K562 (cell line): ENCODE results near the gene BCAR3. TPM values are rescaled to one million over a fixed set of nuclear protein-coding genes. Genes with fewer than 3 reads are reported as not detected.
A peak's percentile ranks its signal among the peaks of the same experiment; 100 is the strongest.

ENCODE experiments used
- BRD4 ChIP-seq: fragments of 200-600 bp; sonication (generic); IDR thresholded peaks from 2 replicates; pipeline ENCODE4 v1.6.1; 2017; ENCODE audit warnings: inconsistent platforms
- CEBPB ChIP-seq: fragments of 450-650 bp; IDR thresholded peaks from 2 replicates; pipeline ENCODE4 v1.6.1; 2016; ENCODE audit warnings: missing genetic modification characterization, missing compliant biosample characterization
- PHB ChIP-seq: fragments of 250-450 bp; sonication (Bioruptor Pico); IDR thresholded peaks from 2 replicates; pipeline ENCODE4 v1.5.0; 2021
- SMC3 ChIP-seq: conservative IDR thresholded peaks from 2 replicates; pipeline ENCODE4 v1.6.1; 2011; ENCODE audit warnings: low read depth, low read length, improper control_type of control experiment; ENCODE audit not compliant: insufficient read depth
- SNIP1 ChIP-seq: fragments of 450-650 bp; IDR thresholded peaks from 2 replicates; pipeline ENCODE4 v1.7.1; 2017; ENCODE audit warnings: low read depth, mild to moderate bottlenecking
- SRSF3 ChIP-seq: fragments of 200-400 bp; formaldehyde crosslinking; IDR thresholded peaks from 2 replicates; pipeline ENCODE4 v1.6.1; 2016; ENCODE audit warnings: mild to moderate bottlenecking, low read length, moderate library complexity; ENCODE audit not compliant: insufficient read depth
- XRCC4 ChIP-seq: IDR thresholded peaks from one replicate; pipeline ENCODE4 v1.6.1; 2011; ENCODE audit not compliant: insufficient read depth, insufficient read length; ENCODE audit errors: extremely low read depth
- ZNF311 ChIP-seq: fragments of 250-450 bp; sonication (Bioruptor Pico); IDR thresholded peaks from 2 replicates; pipeline ENCODE4 v1.4.0; 2020; ENCODE audit warnings: mild to moderate bottlenecking, moderate library complexity
- ZNF41 ChIP-seq: fragments of 250-450 bp; sonication (Bioruptor Pico); conservative IDR thresholded peaks from 2 replicates; pipeline ENCODE4 v1.4.0; 2020; ENCODE audit warnings: mild to moderate bottlenecking
- polyA plus RNA-seq, 8 experiments: library from polyadenylated mRNA; depleted of rRNA in 4 of 8; stranded (reverse) in 5 of 8; unstranded in 3 of 8; fragments of >200 nt; fragmentation: Nextera tagmentation in 2 of 8; fragmentation: Illumina TruSeq in 1 of 8; extraction: Ambion mirVana in 2 of 8; extraction: Trizol in 1 of 8; gene quantifications; 2 replicates each; pipeline versions ENCODE4 v1.2.1 to v1.2.3, GENCODE V29; 2011 to 2014; ENCODE audit warnings: inconsistent platforms in 1 of 8, missing spikeins in 1 of 8
- total RNA-seq, 7 experiments: library from RNA; depleted of rRNA in 6 of 7; stranded (reverse); fragments of >200 nt in 6 of 7; fragmentation: Illumina TruSeq in 2 of 7; extraction: Trizol in 2 of 7; gene quantifications; 2 replicates each; pipeline versions ENCODE4 v1.2.1 to v1.2.3, GENCODE V29; 2011 to 2021; ENCODE audit warnings: low replicate concordance in 1 of 7
- TF ChIP-seq, protein P1 (sequence below): fragments of 450-650 bp; formaldehyde crosslinking; IDR thresholded peaks from 2 replicates; pipeline ENCODE4 v1.4.0; 2020; ENCODE audit warnings: mild to moderate bottlenecking
- TF ChIP-seq, protein P2 (sequence below): fragments of 450-650 bp; IDR thresholded peaks from one replicate; pipeline ENCODE4 v1.6.1; 2018; ENCODE audit warnings: mild to moderate bottlenecking, moderate library complexity; ENCODE audit not compliant: partially characterized antibody
- TF ChIP-seq, protein P3 (sequence below), 2 experiments: fragments of 200-800 bp in 1 of 2; sonication (Bioruptor generic) in 1 of 2; sonication (generic) in 1 of 2; formaldehyde crosslinking in 1 of 2; IDR thresholded peaks in 1 of 2; conservative IDR thresholded peaks in 1 of 2; 2 replicates each; pipeline versions ENCODE4 v1.5.0 to v1.6.1; 2016 to 2020; ENCODE audit warnings: missing compliant biosample characterization in 1 of 2, missing genetic modification characterization in 1 of 2, missing genetic modification reagents in 1 of 2

The BCAR3 gene
- total and polyA plus RNA-seq, 9 of the 15 experiments (the other 6 are each of a cell fraction or from before 2014, with no cell fraction given) = 1.8 to 6.3 (median 3.8) TPM

DNA sequence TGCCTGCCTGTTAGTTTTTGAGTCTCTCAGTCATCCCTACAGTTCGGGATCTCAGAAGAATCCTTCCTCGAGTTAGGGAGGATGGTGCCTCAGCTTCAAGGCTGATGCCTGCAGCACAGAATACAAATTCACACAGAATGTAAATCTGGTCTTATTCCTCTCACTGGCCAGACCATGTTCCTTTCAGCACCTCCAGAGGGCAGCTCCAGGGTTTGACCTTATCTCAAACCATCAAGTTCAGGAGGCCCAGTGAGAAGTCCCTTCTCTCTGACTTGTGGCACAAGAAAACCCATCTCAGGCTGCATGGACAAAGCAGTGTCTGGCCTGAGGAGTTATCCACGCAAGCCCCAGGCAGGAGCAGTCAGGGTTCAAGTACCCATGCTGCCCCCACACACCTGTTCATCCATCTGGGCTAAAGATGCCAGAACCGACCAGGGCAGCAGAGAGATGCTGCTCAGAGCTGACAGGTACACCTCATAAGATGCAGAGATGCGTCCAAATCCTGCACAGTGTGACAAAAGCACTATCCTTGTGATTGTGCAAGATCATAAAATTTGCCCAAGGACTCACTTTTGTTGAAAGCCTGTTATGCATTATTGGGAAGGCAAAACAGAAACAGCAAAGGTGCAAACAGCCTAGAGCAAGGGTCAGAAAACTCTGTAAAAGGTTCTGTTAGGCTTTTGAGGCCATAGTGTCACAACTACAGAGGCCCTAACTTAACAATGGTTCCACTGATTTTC is 49.8 kb downstream of the BCAR3 start (continued):
- TF ChIP-seq ZNF41 (CRISPR knock-in tag) = no peak
- no peak for TF ChIP-seq SNIP1
- TF ChIP-seq SRSF3 = no peak
- no peak for TF ChIP-seq ZNF311 (CRISPR knock-in tag)
- no peak for TF ChIP-seq BRD4
- TF ChIP-seq SMC3 = peak; percentile 42; the same call in 1 of the 2 replicates
- TF ChIP-seq, protein P1, sequence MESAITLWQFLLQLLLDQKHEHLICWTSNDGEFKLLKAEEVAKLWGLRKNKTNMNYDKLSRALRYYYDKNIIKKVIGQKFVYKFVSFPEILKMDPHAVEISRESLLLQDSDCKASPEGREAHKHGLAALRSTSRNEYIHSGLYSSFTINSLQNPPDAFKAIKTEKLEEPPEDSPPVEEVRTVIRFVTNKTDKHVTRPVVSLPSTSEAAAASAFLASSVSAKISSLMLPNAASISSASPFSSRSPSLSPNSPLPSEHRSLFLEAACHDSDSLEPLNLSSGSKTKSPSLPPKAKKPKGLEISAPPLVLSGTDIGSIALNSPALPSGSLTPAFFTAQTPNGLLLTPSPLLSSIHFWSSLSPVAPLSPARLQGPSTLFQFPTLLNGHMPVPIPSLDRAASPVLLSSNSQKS (CRISPR knock-in tag) = no peak
- TF ChIP-seq CEBPB = peak; percentile 46; the same call in 1 of the 2 replicates
- TF ChIP-seq XRCC4 = no peak
- TF ChIP-seq, protein P2, sequence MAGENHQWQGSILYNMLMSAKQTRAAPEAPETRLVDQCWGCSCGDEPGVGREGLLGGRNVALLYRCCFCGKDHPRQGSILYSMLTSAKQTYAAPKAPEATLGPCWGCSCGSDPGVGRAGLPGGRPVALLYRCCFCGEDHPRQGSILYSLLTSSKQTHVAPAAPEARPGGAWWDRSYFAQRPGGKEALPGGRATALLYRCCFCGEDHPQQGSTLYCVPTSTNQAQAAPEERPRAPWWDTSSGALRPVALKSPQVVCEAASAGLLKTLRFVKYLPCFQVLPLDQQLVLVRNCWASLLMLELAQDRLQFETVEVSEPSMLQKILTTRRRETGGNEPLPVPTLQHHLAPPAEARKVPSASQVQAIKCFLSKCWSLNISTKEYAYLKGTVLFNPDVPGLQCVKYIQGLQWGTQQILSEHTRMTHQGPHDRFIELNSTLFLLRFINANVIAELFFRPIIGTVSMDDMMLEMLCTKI = no peak
- TF ChIP-seq, protein P3, sequence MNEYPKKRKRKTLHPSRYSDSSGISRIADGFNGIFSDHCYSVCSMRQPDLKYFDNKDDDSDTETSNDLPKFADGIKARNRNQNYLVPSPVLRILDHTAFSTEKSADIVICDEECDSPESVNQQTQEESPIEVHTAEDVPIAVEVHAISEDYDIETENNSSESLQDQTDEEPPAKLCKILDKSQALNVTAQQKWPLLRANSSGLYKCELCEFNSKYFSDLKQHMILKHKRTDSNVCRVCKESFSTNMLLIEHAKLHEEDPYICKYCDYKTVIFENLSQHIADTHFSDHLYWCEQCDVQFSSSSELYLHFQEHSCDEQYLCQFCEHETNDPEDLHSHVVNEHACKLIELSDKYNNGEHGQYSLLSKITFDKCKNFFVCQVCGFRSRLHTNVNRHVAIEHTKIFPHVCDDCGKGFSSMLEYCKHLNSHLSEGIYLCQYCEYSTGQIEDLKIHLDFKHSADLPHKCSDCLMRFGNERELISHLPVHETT (CRISPR knock-in tag; conservative IDR thresholded peaks at IDR 0.05 in 1 of 2, IDR thresholded peaks at IDR 0.05 in 1 of 2) = no peak
- no peak for TF ChIP-seq PHB
